Measurements from ENCODE around the gene CAMSAP2. TPM values are rescaled to one million over a fixed set of nuclear protein-coding genes. Genes with fewer than 3 reads are reported as not detected.

The CAMSAP2 gene
- polyA plus RNA-seq, 1 of the 3 experiments (the other 2 are of a cell fraction) = 5.5 TPM

- TF ChIP-seq REST (IDR thresholded peaks at IDR 0.05; ENCODE audit: low read depth, low read length) (no peak), TEAD4 (IDR thresholded peaks at IDR 0.05; ENCODE audit: borderline replicate concordance, insufficient read depth) (no peak)
Measured at GRCh38 chr1:200899451-200899915, 160.8 kb downstream of the CAMSAP2 start (continued).

GRCh38 chr1:200899954-200900867 is 161.5 kb downstream of the CAMSAP2 start:
- no peaks in the 10 kb centered on the region; a peak in 1 of 4 replicates for H3K4me1 ChIP-seq (ENCODE audit: control insufficient read depth in 1 of 2, insufficient read depth in 2 of 2, low read depth in 1 of 2, low read length in 1 of 2)
- H2AFZ ChIP-seq (ENCODE audit: low read depth) = no peak overlapping the region
- CTCF ChIA-PET = interaction anchor here (1.6 to 2.0 kb wide), 2 partner anchors 9 to 72 kb away, joined by 8 read pairs; no protein-coding TSS in a partner anchor
- no peak overlapping the region for H3K4me3 ChIP-seq (ENCODE audit: low read depth in 2 of 2, low read length in 1 of 2)
- H4K20me1 ChIP-seq (ENCODE audit: insufficient read depth) = no peaks in the 10 kb centered on the region
- TF ChIP-seq EP300 (IDR thresholded peaks at IDR 0.05; ENCODE audit: borderline replicate concordance in 1 of 2, low read depth in 1 of 2, low read length in 1 of 2) (no peak), IRF3 (IDR thresholded peaks at IDR 0.05; ENCODE audit: low read depth, low read length) (no peak), CHD2 (IDR thresholded peaks at IDR 0.05; ENCODE audit: low read length, partially characterized antibody) (no peak), ZBTB33 (IDR thresholded peaks at IDR 0.05; ENCODE audit: borderline replicate concordance, low read depth) (no peak), USF2 (IDR thresholded peaks at IDR 0.05; ENCODE audit: borderline replicate concordance, low read depth, low read length) (no peak)
- no peak overlapping the region for H3K9ac ChIP-seq
- H3K36me3 ChIP-seq (replicated peaks in 1 of 2; ENCODE audit: control insufficient read depth in 1 of 2, insufficient read depth in 2 of 2, low read length in 1 of 2) = no peaks in the 10 kb centered on the region
- no peaks in the 10 kb centered on the region for H3K9me2 ChIP-seq
- H3K79me2 ChIP-seq (ENCODE audit: insufficient read depth) = no peaks in the 10 kb centered on the region
- H3K27ac ChIP-seq (ENCODE audit: low read depth in 2 of 2, low read length in 1 of 2) = no peak overlapping the region
- WGBS (ENCODE audit: low lambda C conversion rate) = 84% methylated on average over 13 of the region's 16 CpGs
- no peaks in the 10 kb centered on the region for H3K27me3 ChIP-seq (ENCODE audit: insufficient read depth)
- no peak for DNase-seq
- POLR2A ChIA-PET = no interaction called here
- H3K9me3 ChIP-seq = no peaks in the 10 kb centered on the region
- H3F3A ChIP-seq (replicated peaks; ENCODE audit: insufficient read depth) = no peaks in the 10 kb centered on the region
- H3K4me2 ChIP-seq = no peak overlapping the region
